ENCODE results near the gene GPR155. TPM values are rescaled to one million over a fixed set of nuclear protein-coding genes. Genes with fewer than 3 reads are reported as not detected.
"Not testable (repeated sequence)": the region's sequence is repeated elsewhere in the genome, so short reads cannot be mapped to it uniquely, and the experiment has no call there.

The GPR155 gene
- total RNA-seq, 1 experiment from 2014 or later, result 0.42 TPM

DNA sequence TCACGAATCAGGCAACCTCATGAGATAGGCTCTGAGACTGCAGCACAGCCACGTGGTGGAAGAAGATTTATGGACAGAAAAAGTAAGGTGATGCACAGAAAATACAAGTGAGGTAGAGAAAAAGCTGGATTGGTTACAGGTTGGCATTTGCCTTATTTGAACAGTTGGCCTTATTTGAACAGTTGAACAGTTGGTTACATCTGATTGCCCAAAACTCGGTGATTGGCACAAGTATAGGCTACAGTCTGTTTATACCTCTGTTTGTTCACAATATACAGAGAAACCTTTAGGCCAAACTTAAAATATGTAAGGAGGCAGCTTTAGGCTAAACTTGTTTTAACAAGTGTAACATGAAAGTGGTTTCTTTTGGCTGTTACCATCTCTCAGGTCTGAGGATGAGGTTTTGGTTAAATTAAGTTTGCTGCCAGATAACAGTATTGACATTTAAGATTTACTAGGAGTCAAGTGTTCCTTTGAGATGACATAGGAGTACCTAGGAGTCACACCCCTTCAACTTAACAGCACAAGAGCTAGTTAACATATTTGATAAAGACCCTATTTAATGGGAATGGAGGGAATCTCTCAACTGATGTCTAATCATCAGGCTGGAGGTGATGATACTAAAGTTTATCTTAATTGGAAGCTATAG is 16.5 kb upstream of the GPR155 start:
- no peaks in the 10 kb centered on the region for H3K36me3 ChIP-seq (replicated peaks; ENCODE audit: control insufficient read depth, insufficient read depth, low read length)
- DNase-seq, result no peak
- H3K4me3 ChIP-seq (ENCODE audit: insufficient read depth, low read depth, low read length), result no peak overlapping the region
- H3K27me3 ChIP-seq (ENCODE audit: control insufficient read depth, insufficient read depth, low read length), result no peaks in the 10 kb centered on the region

DNA sequence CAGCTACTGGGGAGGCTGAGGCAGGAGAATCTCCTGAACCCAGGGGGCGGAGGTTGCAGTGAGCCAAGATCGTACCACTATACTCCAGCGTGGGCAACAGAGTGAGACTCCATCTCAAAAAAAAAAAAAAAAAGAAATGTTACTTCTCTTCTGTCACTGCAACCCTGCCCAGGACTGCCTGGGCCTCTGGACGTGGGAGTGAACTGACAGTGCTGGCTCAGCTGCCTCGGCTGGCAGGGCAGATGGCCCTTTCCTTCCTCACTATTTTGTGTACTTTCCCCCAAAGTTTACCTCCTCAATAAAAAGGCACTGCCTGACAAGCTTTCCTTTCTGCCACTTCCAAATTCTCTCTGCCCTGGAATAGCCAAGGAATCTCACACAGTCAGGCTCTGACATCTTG is 12.5 kb upstream of the GPR155 start:
- no peaks in the 10 kb centered on the region for H3K36me3 ChIP-seq (replicated peaks; ENCODE audit: control insufficient read depth, insufficient read depth, low read length)
- no peak for DNase-seq
- H3K4me3 ChIP-seq (ENCODE audit: insufficient read depth, low read depth, low read length), result no peak overlapping the region
- no peaks in the 10 kb centered on the region for H3K27me3 ChIP-seq (ENCODE audit: control insufficient read depth, insufficient read depth, low read length)

DNA sequence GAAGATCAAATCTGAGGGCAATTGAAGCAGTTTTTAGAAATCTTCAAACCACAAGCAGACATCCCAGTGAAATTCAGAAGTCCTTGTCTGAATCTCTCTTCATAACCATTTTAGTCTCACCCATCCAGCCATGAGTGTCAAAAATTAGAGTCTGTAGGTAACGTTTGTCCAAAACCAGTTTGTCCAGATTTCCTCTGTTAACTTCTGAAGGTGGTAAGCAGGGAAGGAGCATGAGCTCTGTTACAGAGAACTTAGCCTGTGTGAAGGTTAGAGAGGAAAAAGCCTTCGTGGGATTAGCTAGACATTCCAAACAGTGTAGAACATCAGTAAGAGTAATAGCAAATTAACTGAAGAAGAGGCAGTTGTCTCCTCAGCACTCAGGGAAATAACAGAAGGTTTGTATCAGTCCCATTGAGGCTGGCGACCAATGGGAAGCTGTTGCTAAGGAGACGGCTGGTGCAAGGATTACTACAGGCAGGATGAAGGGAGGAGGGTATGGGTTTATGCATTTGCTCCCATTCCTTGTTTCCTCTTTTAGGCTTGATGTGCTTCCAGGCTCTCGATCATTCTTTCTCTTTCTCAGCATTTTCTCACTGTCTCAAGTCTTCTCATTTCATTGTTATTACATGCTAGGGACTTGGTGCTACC is 8.7 kb upstream of the GPR155 start:
- peak; percentile 47 for DNase-seq

DNA sequence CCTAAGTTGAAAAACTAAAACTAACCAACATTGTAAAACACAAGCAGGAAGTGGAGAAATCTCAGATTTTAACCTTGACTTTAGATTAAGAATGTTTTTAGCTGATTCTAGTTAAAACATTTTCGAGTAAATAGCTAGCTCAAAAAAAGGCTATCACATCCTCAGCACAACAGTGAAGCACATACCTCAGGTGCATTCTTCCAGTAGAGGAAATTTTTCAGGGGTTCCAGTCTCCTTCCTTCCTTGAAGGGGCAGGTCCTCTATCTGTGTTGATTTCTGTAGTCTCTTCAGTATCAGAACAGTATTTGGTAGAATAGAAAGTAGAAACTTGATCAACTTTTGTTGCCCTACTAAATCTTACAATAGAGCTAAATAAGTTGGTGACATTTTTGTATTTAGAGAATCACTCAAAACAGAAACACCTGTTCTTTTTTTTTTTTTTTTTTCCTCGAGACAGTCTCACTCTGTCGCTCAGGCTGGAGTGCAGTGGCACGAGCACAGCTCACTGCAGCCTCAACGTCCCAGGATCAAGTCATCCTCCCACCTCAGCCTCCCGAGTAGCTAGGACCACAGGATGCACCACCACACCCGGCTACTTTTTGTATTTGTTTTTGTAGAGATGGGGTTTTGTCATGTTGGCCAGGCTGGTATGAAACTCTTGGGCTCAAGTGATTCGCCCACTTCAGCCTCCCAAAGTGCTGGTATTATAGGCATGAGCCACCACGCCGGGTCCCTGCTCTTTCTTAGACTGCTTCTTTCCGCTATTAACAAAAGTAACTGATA is 6.9 kb upstream of the GPR155 start:
- H3K4me3 ChIP-seq (ENCODE audit: insufficient read depth, low read depth, low read length), result no peak overlapping the region
- H3K27me3 ChIP-seq (ENCODE audit: control insufficient read depth, insufficient read depth, low read length), result no peaks in the 10 kb centered on the region; the same call in 1 of the 2 replicates
- no peak for DNase-seq
- no peaks in the 10 kb centered on the region for H3K36me3 ChIP-seq (replicated peaks; ENCODE audit: control insufficient read depth, insufficient read depth, low read length)

More for the DNA sequence above, 8.7 kb upstream of the GPR155 start:
- Histone ChIP-seq H3K27me3 (ENCODE audit: control insufficient read depth, insufficient read depth, low read length) (no peaks in the 10 kb centered on the region; the same call in 1 of the 2 replicates), H3K4me3 (ENCODE audit: insufficient read depth, low read depth, low read length) (no peak overlapping the region), H3K36me3 (replicated peaks; ENCODE audit: control insufficient read depth, insufficient read depth, low read length) (no peaks in the 10 kb centered on the region)

DNA sequence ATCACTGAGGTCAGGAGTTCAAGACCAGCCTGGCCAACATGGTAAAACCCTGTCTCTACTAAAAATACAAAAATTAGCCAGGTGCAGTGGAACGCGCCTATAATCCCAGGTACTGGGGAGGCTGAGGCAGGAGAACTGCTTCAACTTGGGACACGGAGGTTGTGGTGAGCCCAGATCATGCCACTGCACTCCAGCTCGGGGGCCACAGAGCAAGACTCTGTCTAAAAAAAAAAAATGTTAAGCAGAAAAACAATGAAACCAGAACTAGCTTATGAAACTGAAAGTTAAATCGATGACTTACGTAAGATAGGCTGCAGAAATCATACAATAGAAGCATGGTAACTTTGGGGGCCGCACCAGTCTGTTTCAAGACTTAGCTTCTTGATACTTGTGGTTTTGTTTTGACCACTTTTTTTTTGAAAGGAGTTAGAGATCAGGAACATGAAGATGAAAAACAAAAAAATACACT is 6.2 kb upstream of the GPR155 start:
- Histone ChIP-seq H3K4me3 (ENCODE audit: insufficient read depth, low read depth, low read length) (no peak overlapping the region), H3K36me3 (replicated peaks; ENCODE audit: control insufficient read depth, insufficient read depth, low read length) (no peaks in the 10 kb centered on the region), H3K27me3 (ENCODE audit: control insufficient read depth, insufficient read depth, low read length) (no peaks in the 10 kb centered on the region; the same call in 1 of the 2 replicates)

DNA sequence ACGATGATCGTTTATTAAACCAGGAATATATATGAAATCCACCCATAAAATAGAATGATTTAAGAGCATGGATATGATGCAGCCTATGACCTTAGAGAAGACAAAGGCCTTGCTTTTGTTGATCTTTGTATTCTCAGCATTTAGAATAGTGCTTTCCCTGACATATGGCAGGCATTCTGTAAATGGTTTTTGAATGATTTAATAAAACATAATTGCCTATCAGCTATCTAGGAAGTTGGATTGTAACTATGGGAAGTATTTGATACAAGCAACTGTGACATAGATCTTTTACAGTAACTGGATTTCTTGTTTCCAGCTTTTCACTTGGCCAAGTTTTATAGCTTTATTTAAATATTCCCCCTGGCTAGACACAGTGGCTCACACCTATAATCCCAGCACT is 5.1 kb upstream of the GPR155 start:
- no peaks in the 10 kb centered on the region; the same call in 1 of the 2 replicates for H3K27me3 ChIP-seq (ENCODE audit: control insufficient read depth, insufficient read depth, low read length)
- H3K36me3 ChIP-seq (replicated peaks; ENCODE audit: control insufficient read depth, insufficient read depth, low read length), result no peaks in the 10 kb centered on the region
- H3K4me3 ChIP-seq (ENCODE audit: insufficient read depth, low read depth, low read length), result no peak overlapping the region
- no peak for DNase-seq

More for the DNA sequence above, 6.2 kb upstream of the GPR155 start:
- DNase-seq, result no peak

DNA sequence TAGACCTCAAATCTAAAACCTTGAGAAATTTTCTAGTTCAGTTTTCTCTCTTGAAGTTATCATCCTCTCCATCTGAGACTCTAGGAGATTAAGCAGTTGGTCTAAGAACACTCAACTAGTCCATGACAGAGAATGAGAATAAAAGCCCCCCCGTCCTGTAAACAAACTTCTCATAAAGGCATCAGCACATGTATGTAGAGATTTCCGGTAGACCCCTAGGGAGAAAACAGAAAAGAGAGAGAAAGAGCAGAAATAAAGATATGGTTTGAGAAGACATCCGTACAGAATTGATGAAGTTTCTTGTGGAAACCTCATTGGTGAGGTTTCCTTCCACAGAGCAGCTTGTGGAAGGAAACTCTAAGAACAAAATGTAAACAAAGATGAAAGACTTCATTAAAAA is 3.2 kb upstream of the GPR155 start:
- H3K36me3 ChIP-seq (replicated peaks; ENCODE audit: control insufficient read depth, insufficient read depth, low read length), result no peaks in the 10 kb centered on the region
- H3K4me3 ChIP-seq (ENCODE audit: insufficient read depth, low read depth, low read length), result no peak overlapping the region
- no peak for DNase-seq
- peaks cover 11% of the 10 kb centered on the region for H3K27me3 ChIP-seq (ENCODE audit: control insufficient read depth, insufficient read depth, low read length)

DNA sequence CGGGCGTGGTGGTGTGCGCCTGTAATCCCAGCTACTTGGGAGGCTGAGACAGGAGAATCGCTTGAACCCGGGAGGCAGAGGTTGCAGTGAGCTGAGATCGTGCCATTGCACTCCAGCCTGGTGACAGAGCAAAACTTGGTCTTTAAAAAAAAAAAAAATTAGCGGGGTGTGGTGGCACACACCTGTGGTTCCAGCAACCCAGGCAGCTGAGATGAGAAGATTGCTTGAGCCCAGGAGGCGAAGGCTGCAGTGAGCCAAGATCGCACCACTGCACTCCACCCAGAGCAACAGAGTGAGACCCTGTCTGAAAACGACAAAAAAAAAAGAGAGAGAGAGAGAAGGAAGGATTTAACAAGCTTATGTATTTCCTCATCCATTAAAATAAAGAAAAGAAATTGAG is 2.7 kb upstream of the GPR155 start:
- H3K36me3 ChIP-seq (replicated peaks; ENCODE audit: control insufficient read depth, insufficient read depth, low read length); H3K4me3 ChIP-seq (ENCODE audit: insufficient read depth, low read depth, low read length); DNase-seq: not testable (repeated sequence)
- peaks cover 13% of the 10 kb centered on the region for H3K27me3 ChIP-seq (ENCODE audit: control insufficient read depth, insufficient read depth, low read length)

DNA sequence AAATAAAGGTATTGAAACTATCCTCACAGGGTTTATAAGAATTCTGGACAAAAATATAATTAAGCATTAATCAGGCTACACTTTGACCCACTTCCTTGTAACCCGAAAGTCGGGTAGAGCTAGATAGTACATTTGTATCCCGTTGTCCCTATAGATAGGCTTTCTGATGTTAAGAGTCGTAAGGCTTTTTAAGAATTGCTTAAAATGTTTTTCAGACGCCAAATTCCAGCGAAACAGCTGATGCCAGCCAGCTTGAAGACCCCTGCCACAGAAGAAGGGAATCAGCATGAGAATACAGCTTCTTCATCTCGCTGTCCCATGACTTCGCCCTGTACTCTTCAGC is 962 bp upstream of the GPR155 start:
- Histone ChIP-seq H3K36me3 (replicated peaks; ENCODE audit: control insufficient read depth, insufficient read depth, low read length) (no peaks in the 10 kb centered on the region), H3K4me3 (ENCODE audit: insufficient read depth, low read depth, low read length) (no peak overlapping the region), H3K27me3 (ENCODE audit: control insufficient read depth, insufficient read depth, low read length) (peaks cover 13% of the 10 kb centered on the region)
- no peak for DNase-seq

DNA sequence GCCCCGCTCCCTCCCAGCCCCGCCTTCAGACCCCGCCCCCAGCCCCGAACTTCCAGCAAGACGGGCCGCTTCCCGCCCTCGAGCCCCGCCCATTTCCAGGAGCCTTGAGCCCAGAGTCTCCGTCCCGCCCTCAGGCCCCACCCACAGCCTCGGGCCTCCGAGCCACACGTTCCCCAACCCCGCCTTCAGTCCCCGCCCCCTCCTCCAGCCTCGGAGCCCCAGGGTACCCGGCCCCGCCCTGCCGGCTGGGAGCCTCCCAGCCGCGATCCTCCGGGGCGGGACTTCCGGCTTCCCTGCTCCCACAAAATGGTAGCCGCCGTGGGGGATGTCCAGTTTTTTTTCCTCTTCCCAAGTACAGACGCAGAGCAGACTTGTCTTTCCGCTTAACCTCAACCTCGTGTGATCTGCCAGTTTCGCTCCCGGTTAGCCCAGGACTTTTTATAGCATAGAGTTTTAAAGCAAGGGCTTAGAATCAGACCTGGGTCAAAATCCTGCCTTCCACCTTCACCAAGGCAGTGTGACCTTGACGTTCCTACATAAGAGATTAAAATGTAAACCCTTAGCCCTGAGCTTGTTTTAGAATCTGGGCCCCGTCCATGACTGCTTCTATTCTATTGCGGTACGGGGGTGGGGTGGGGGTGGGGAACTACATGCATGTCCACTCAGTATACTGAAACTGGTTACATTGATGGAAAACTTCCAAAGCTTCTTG is 435 bp upstream of the GPR155 start:
- H3K36me3 ChIP-seq (replicated peaks; ENCODE audit: control insufficient read depth, insufficient read depth, low read length), result no peaks in the 10 kb centered on the region
- H3K27me3 ChIP-seq (ENCODE audit: control insufficient read depth, insufficient read depth, low read length), result peaks cover 13% of the 10 kb centered on the region
- peak; percentile 97 for DNase-seq
- peak overlapping the region; percentile 56 for H3K4me3 ChIP-seq (ENCODE audit: insufficient read depth, low read depth, low read length)

DNA sequence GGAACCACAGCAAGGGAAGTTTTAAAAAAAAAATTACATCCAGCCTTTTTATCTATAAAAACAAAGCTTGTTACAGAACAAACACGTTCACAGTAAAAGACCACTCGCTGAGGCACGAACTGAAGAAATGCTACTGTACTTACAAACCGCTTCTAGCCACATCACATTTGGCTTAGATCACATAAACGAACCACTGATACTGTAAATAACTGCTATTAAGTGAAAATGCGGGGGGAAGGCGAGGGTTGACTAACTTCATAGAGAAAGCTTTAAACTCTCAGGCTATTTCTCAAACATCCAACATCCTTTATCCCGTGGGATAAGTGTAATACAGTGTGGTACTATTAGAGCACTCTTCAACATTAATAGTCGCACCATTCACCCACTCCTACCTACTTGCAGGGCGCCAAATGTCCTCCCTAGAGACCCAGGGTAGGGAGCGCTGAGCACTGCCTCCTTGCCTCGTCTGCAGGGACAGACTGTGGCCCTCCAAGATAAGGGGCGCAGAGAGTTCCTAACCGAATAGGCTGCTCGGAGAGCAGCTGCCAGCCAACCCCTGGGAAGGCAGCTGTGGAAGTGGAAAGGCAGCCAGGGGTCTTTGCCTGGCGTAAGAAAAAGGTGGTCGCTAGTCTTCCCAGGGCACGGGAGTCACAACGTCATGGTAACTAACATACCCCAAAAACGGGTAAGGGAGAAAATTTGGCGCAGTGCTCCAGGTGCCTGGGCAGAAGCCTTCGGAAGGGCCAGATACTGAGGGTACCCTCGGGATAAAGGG is 854 bp downstream of the GPR155 start:
- DNase-seq, result peak; percentile 46
- Histone ChIP-seq H3K27me3 (ENCODE audit: control insufficient read depth, insufficient read depth, low read length) (peaks cover 13% of the 10 kb centered on the region), H3K4me3 (ENCODE audit: insufficient read depth, low read depth, low read length) (peak overlapping the region; percentile 65)

DNA sequence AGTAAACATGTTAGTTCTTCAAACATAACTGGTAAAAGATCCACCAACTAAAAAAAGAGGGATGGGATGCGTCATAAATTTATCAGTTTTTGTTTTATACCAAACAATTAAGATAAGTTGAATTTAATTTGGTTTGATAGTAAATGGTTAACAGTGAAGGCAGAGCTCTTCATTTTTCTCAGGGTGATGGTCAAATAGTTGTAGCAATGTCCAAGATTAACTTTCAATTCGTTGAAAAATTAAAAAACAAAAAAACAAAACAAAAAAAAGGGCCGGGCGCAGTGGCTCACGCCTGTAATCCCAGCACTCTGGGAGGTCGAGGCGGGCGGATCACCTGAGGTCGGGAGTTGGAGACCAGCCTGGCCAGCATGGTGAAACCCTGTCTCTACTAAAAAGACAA is 1.8 kb downstream of the GPR155 start:
- not testable (repeated sequence) for DNase-seq; H3K4me3 ChIP-seq (ENCODE audit: insufficient read depth, low read depth, low read length); H3K36me3 ChIP-seq (replicated peaks; ENCODE audit: control insufficient read depth, insufficient read depth, low read length)
- H3K27me3 ChIP-seq (ENCODE audit: control insufficient read depth, insufficient read depth, low read length), result peaks cover 13% of the 10 kb centered on the region

More for the DNA sequence above, 854 bp downstream of the GPR155 start:
- no peaks in the 10 kb centered on the region for H3K36me3 ChIP-seq (replicated peaks; ENCODE audit: control insufficient read depth, insufficient read depth, low read length)

DNA sequence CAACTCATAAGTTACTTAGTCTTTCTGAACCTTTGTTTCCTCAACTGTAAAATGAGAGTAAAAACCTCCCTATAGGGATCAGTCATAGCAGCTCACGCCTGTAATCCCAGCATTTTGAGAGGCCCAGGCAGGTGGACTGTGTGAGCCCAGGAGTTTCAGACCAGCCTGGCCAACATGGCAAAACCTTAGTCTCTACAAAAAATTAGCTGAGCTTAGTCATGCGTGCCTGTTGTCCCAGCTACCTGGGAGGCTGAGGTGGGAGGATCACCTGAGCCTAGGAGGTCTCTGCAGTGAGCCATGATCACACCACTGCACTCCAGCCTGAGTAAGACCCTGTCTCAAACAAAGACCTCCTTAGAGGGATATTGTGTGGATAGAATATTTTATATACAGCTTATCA is 2.3 kb downstream of the GPR155 start:
- peaks cover 13% of the 10 kb centered on the region for H3K27me3 ChIP-seq (ENCODE audit: control insufficient read depth, insufficient read depth, low read length)
- H3K4me3 ChIP-seq (ENCODE audit: insufficient read depth, low read depth, low read length), result no peak overlapping the region
- DNase-seq, result no peak
- H3K36me3 ChIP-seq (replicated peaks; ENCODE audit: control insufficient read depth, insufficient read depth, low read length), result no peaks in the 10 kb centered on the region

DNA sequence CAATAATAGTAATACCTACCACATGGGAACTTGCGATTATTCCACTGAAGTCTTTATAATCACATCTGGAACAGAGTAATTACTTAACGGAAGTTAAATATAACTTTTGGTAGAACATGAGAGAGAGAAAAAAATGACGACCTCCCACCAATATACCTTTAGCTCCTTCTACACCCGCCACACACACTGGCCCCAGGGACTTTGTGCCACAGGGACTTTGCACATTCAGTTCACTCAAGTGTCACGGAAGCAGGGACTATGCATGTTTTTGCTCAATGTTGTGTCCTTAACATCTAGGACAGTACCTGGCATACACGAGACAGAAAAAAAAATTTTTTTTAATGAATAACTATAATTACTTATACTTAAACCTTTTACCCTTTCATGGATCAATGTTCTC is 4.0 kb downstream of the GPR155 start:
- peaks cover 13% of the 10 kb centered on the region for H3K27me3 ChIP-seq (ENCODE audit: control insufficient read depth, insufficient read depth, low read length)
- H3K4me3 ChIP-seq (ENCODE audit: insufficient read depth, low read depth, low read length), result no peak overlapping the region
- no peak for DNase-seq
- no peaks in the 10 kb centered on the region for H3K36me3 ChIP-seq (replicated peaks; ENCODE audit: control insufficient read depth, insufficient read depth, low read length)
